PFSK-1 (cell line): ENCODE measurements around the gene GPR42.

Experiments
- FOXP2 ChIP-seq: optimal IDR thresholded peaks from 2 replicates; pipeline ENCODE3; 2011; ENCODE audit warnings: borderline replicate concordance, control low read depth, inconsistent platforms; ENCODE audit not compliant: insufficient read depth; ENCODE audit errors: extremely low read length, extremely low read depth
- POLR2AphosphoS5 ChIP-seq: IDR thresholded peaks from 2 replicates; pipeline ENCODE4 v1.6.1; 2012; ENCODE audit warnings: low read depth, mild to moderate bottlenecking, control low read depth, low read length, moderate library complexity
- SIN3A ChIP-seq: IDR thresholded peaks from 2 replicates; pipeline ENCODE4 v1.6.1; 2012; ENCODE audit warnings: mild to moderate bottlenecking, low read length, moderate library complexity, borderline replicate concordance; ENCODE audit not compliant: insufficient read depth
- TAF1 ChIP-seq: IDR thresholded peaks from 2 replicates; pipeline ENCODE4 v1.6.1; 2012; ENCODE audit warnings: low read length, control low read depth, borderline replicate concordance; ENCODE audit not compliant: insufficient read depth
- TF ChIP-seq, protein P1 (sequence below), 2 experiments: IDR thresholded peaks; 2 replicates each; pipeline versions ENCODE4 v1.6.1 to v1.8.0; 2011 to 2012; ENCODE audit warnings: low read depth in 2 of 2, low read length in 2 of 2, control low read depth in 1 of 2, inconsistent platforms in 1 of 2, mild to moderate bottlenecking in 1 of 2, moderate library complexity in 1 of 2; ENCODE audit not compliant: insufficient read depth in 1 of 2

DNA sequence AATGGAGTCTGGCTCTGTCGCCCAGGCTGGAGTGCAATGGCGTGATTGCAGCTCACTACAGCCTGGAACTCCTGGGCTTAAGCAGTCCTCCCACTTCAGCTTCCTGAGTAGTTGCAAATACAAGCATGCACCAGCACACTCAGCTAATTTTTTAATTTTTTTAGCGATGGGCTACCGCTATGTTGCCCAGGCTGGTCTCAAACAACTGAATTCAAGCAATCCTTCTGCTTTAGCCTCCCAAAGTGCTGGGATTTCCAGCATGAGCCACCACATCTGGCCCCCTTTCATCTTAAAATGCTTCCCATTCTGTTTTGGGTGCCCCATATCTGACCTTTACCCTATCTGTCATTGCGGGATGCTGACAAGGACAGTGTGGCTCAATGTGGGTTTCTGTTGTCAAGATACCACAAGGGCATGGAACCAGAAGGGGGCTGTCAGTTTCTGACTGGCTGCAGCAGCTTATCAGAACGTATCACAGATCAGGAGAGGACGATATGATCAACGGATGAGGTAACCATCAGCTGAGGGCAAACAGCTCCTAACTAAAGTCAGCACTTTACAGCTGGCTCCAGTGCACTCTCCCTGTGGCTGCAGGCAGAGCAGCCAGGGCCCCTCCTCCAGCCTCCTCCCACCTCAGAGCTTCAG, 32.4 kb downstream of the GPR42 start:
- TF ChIP-seq SIN3A (no peak), POLR2AphosphoS5 (no peak), TAF1 (no peak), FOXP2 (no peak)
- TF ChIP-seq, protein P1, sequence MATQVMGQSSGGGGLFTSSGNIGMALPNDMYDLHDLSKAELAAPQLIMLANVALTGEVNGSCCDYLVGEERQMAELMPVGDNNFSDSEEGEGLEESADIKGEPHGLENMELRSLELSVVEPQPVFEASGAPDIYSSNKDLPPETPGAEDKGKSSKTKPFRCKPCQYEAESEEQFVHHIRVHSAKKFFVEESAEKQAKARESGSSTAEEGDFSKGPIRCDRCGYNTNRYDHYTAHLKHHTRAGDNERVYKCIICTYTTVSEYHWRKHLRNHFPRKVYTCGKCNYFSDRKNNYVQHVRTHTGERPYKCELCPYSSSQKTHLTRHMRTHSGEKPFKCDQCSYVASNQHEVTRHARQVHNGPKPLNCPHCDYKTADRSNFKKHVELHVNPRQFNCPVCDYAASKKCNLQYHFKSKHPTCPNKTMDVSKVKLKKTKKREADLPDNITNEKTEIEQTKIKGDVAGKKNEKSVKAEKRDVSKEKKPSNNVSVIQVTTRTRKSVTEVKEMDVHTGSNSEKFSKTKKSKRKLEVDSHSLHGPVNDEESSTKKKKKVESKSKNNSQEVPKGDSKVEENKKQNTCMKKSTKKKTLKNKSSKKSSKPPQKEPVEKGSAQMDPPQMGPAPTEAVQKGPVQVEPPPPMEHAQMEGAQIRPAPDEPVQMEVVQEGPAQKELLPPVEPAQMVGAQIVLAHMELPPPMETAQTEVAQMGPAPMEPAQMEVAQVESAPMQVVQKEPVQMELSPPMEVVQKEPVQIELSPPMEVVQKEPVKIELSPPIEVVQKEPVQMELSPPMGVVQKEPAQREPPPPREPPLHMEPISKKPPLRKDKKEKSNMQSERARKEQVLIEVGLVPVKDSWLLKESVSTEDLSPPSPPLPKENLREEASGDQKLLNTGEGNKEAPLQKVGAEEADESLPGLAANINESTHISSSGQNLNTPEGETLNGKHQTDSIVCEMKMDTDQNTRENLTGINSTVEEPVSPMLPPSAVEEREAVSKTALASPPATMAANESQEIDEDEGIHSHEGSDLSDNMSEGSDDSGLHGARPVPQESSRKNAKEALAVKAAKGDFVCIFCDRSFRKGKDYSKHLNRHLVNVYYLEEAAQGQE (IDR thresholded peaks at IDR 0.05; ENCODE audit: insufficient read depth in 1 of 2, low read depth in 2 of 2, low read length in 2 of 2) = no peak
